Uterus (tissue), 2 donors: ENCODE results near the gene MUC13.

Experiments used
- CTCF ChIP-seq, 4 experiments: fragments of 200-600 bp in 2 of 4; fragments of 450-650 bp in 2 of 4; sonication (generic) in 2 of 4; IDR thresholded peaks; one replicate each; pipeline ENCODE4 v1.5.1; 2016 to 2019; ENCODE audit warnings: antibody characterized with exemption in 4 of 4, mild to moderate bottlenecking in 2 of 4, moderate library complexity in 1 of 4
- POLR2A ChIP-seq, 2 donors: fragments of 450-650 bp; IDR thresholded peaks; one replicate each; pipeline ENCODE4 v1.6.1; 2016; ENCODE audit warnings: antibody characterized with exemption in 2 of 2, mild to moderate bottlenecking in 1 of 2, moderate library complexity in 1 of 2

- no peak for TF ChIP-seq CTCF (IDR thresholded peaks at IDR 0.05)
- TF ChIP-seq POLR2A (IDR thresholded peaks at IDR 0.05): no peak
Measured at GRCh38 chr3:124887932-124888298, 46.6 kb downstream of the MUC13 start.
